NB4 (cell line): ENCODE results near the gene LSM3.

Experiments
- DNase-seq: peaks from one replicate; pipeline ENCODE4 v3.0.0; 2010; ENCODE audit warnings: low read depth
- H3K4me3 ChIP-seq: one replicate; pipeline ENCODE4 v1.5.1; 2011; ENCODE audit warnings: mild to moderate bottlenecking, low read depth, low read length, moderate library complexity
- CTCF ChIP-seq: IDR thresholded peaks from one replicate; pipeline ENCODE4 v1.5.1; 2012; ENCODE audit warnings: low read depth, low read length
- MAX ChIP-seq: IDR thresholded peaks from 2 replicates; pipeline ENCODE4 v1.6.1; 2011; ENCODE audit warnings: low read depth, low read length
- MYC ChIP-seq: IDR thresholded peaks from 2 replicates; pipeline ENCODE4 v1.6.1; 2011; ENCODE audit warnings: low read depth, low read length
- POLR2A ChIP-seq: IDR thresholded peaks from 2 replicates; pipeline ENCODE4 v1.6.1; 2011; ENCODE audit warnings: mild to moderate bottlenecking; ENCODE audit not compliant: insufficient read length; ENCODE audit errors: extremely low read depth

The LSM3 gene

GRCh38 chr3:14158370-14158769 lies 20.2 kb upstream of the LSM3 start:
- DNase-seq = no peak
- no peak for TF ChIP-seq MAX
- no peak for TF ChIP-seq POLR2A
- no peak overlapping the region for H3K4me3 ChIP-seq

- TF ChIP-seq POLR2A = no peak
- TF ChIP-seq MYC = no peak
- no peak for TF ChIP-seq CTCF
- no peak for TF ChIP-seq MAX
- no peak for DNase-seq
- no peak overlapping the region for H3K4me3 ChIP-seq
Observed at GRCh38 chr3:14159426-14159825, 19.2 kb upstream of the LSM3 start.

- H3K4me3 ChIP-seq = no peak overlapping the region
- TF ChIP-seq MYC = no peak
- no peak for TF ChIP-seq CTCF
- TF ChIP-seq MAX = no peak
- TF ChIP-seq POLR2A = no peak
- DNase-seq = no peak
Observed at GRCh38 chr3:14161282-14161681, 17.3 kb upstream of the LSM3 start.

GRCh38 chr3:14162178-14162577 lies 16.4 kb upstream of the LSM3 start:
- DNase-seq = peak; percentile 42
- TF ChIP-seq POLR2A = no peak
- no peak for TF ChIP-seq MYC
- TF ChIP-seq MAX = no peak
- TF ChIP-seq CTCF = no peak
- H3K4me3 ChIP-seq = no peak overlapping the region

GRCh38 chr3:14166877-14167603 lies 11.6 kb upstream of the LSM3 start:
- H3K4me3 ChIP-seq = no peak overlapping the region
- no peak for DNase-seq
- no peak for TF ChIP-seq POLR2A
- TF ChIP-seq MAX = no peak
- no peak for TF ChIP-seq MYC
- no peak for TF ChIP-seq CTCF

GRCh38 chr3:14169435-14169834 lies 9.2 kb upstream of the LSM3 start:
- TF ChIP-seq MYC = no peak
- no peak for TF ChIP-seq CTCF
- TF ChIP-seq POLR2A = no peak
- DNase-seq = no peak
- no peak overlapping the region for H3K4me3 ChIP-seq
